HepG2 (cell line): Measurements from ENCODE around the gene METAP1. TPM values are rescaled to one million over a fixed set of nuclear protein-coding genes. Genes with fewer than 3 reads are reported as not detected.

Experiments
- CBX2 ChIP-seq, 2 experiments: fragments of 200-600 bp in 1 of 2; sonication (generic); formaldehyde crosslinking in 1 of 2; IDR thresholded peaks; 2 replicates each; pipeline versions ENCODE4 v1.7.0 to v1.8.1; 2018 to 2022; ENCODE audit warnings: low read depth in 2 of 2, low read length in 1 of 2, mild to moderate bottlenecking in 1 of 2, missing genetic modification reagents in 1 of 2
- CENPT ChIP-seq: sonication (generic); formaldehyde crosslinking; IDR thresholded peaks from 2 replicates; pipeline ENCODE4 v1.8.0; 2022; ENCODE audit warnings: low read depth, mild to moderate bottlenecking, moderate library complexity, missing genetic modification reagents
- CREB1 ChIP-seq, 2 experiments: fragments of 450-650 bp in 1 of 2; IDR thresholded peaks; 2 replicates each; pipeline ENCODE4 v1.6.1; 2016 to 2017; ENCODE audit warnings: control low read depth in 1 of 2, mild to moderate bottlenecking in 1 of 2, missing compliant biosample characterization in 1 of 2, missing genetic modification characterization in 1 of 2
- EEA1 ChIP-seq: sonication (generic); formaldehyde crosslinking; IDR thresholded peaks from 2 replicates; pipeline ENCODE4 v1.5.1; 2020; ENCODE audit warnings: mild to moderate bottlenecking, missing genetic modification reagents, borderline replicate concordance
- ERF ChIP-seq: IDR thresholded peaks from 2 replicates; pipeline ENCODE4 v1.6.1; 2018; ENCODE audit warnings: missing biosample characterization, missing genetic modification reagents
- GFI1 ChIP-seq: sonication (generic); formaldehyde crosslinking; IDR thresholded peaks from 2 replicates; pipeline ENCODE4 v1.5.0; 2020; ENCODE audit warnings: missing genetic modification reagents, mild to moderate bottlenecking, borderline replicate concordance
- HDAC1 ChIP-seq: sonication (generic); formaldehyde crosslinking; IDR thresholded peaks from 2 replicates; pipeline ENCODE4 v1.5.1; 2020; ENCODE audit warnings: mild to moderate bottlenecking, missing genetic modification reagents
- HDAC6 ChIP-seq: fragments of 200-600 bp; sonication (generic); IDR thresholded peaks from 2 replicates; pipeline ENCODE4 v1.7.0; 2017; ENCODE audit warnings: mild to moderate bottlenecking, antibody characterized with exemption, low read length, low read depth
- MBNL3 ChIP-seq: fragments of 250-450 bp; sonication (Bioruptor Pico); conservative IDR thresholded peaks from 2 replicates; pipeline ENCODE4 v1.8.0; 2022; ENCODE audit warnings: mild to moderate bottlenecking, inconsistent platforms
- NCOA5 ChIP-seq: sonication (generic); formaldehyde crosslinking; IDR thresholded peaks from 2 replicates; pipeline ENCODE4 v1.4.0; 2020; ENCODE audit warnings: missing genetic modification reagents
- SAFB2 ChIP-seq: sonication (generic); formaldehyde crosslinking; IDR thresholded peaks from 2 replicates; pipeline ENCODE4 v1.5.1; 2020; ENCODE audit warnings: missing genetic modification reagents, low read depth, mild to moderate bottlenecking, borderline replicate concordance
- SALL1 ChIP-seq: sonication (generic); formaldehyde crosslinking; IDR thresholded peaks from 2 replicates; pipeline ENCODE4 v1.8.0; 2022; ENCODE audit warnings: mild to moderate bottlenecking, missing genetic modification reagents
- SIX1 ChIP-seq: sonication (generic); formaldehyde crosslinking; IDR thresholded peaks from 2 replicates; pipeline ENCODE4 v1.4.0; 2020; ENCODE audit warnings: missing genetic modification reagents, borderline replicate concordance
- TMF1 ChIP-seq: sonication (generic); formaldehyde crosslinking; IDR thresholded peaks from 2 replicates; pipeline ENCODE4 v1.8.1; 2022; ENCODE audit warnings: low read depth, missing genetic modification reagents
- YEATS4 ChIP-seq: sonication (generic); formaldehyde crosslinking; IDR thresholded peaks from 2 replicates; pipeline ENCODE4 v1.4.0; 2020; ENCODE audit warnings: missing genetic modification reagents, borderline replicate concordance
- ZNF205 ChIP-seq: IDR thresholded peaks from 2 replicates; pipeline ENCODE4 v1.6.1; 2018; ENCODE audit warnings: missing biosample characterization, missing genetic modification reagents
- ZNF24 ChIP-seq: fragments of 450-650 bp; IDR thresholded peaks from 2 replicates; pipeline ENCODE4 v1.6.1; 2017; ENCODE audit warnings: antibody characterized with exemption, mild to moderate bottlenecking
- ZNF253 ChIP-seq: sonication (generic); formaldehyde crosslinking; IDR thresholded peaks from 2 replicates; pipeline ENCODE4 v1.8.0; 2022; ENCODE audit warnings: mild to moderate bottlenecking, missing genetic modification reagents, borderline replicate concordance
- ZNF350 ChIP-seq: sonication (generic); formaldehyde crosslinking; IDR thresholded peaks from 2 replicates; pipeline ENCODE4 v1.4.0; 2020; ENCODE audit warnings: mild to moderate bottlenecking, low read depth, missing genetic modification reagents, borderline replicate concordance
- ZNF746 ChIP-seq: sonication (generic); formaldehyde crosslinking; IDR thresholded peaks from 2 replicates; pipeline ENCODE4 v1.8.0; 2022; ENCODE audit warnings: mild to moderate bottlenecking, missing genetic modification reagents
- ZNF766 ChIP-seq: sonication (generic); formaldehyde crosslinking; IDR thresholded peaks from 2 replicates; pipeline ENCODE4 v1.5.0; 2020; ENCODE audit warnings: missing genetic modification reagents, borderline replicate concordance
- ZNF879 ChIP-seq: sonication (generic); formaldehyde crosslinking; IDR thresholded peaks from 2 replicates; pipeline ENCODE4 v1.8.1; 2023; ENCODE audit warnings: missing genetic modification reagents
- polyA plus RNA-seq, 8 experiments: library from polyadenylated mRNA; depleted of rRNA in 3 of 8; stranded (reverse) in 7 of 8; unstranded in 1 of 8; fragments of >200 nt; fragmentation: Illumina TruSeq in 4 of 8; extraction: Trizol in 4 of 8; gene quantifications; 2 replicates each; pipeline versions ENCODE4 v1.2.1 to v1.2.3, GENCODE V29; 2011 to 2016; ENCODE audit warnings: low read depth in 4 of 8, missing spikeins in 1 of 8, mixed read lengths in 1 of 8; ENCODE audit not compliant: insufficient read depth in 1 of 8
- total RNA-seq, 5 experiments: library from RNA; depleted of rRNA; stranded (reverse); fragments of >200 nt; fragmentation: Illumina TruSeq; extraction: Trizol; gene quantifications; 2 replicates each; pipeline ENCODE4 v1.2.3, GENCODE V29; 2016; ENCODE audit warnings: low read depth in 1 of 5
- TF ChIP-seq, protein P1 (sequence below): IDR thresholded peaks from 2 replicates; pipeline ENCODE4 v1.6.1; 2012; ENCODE audit warnings: inconsistent platforms
- TF ChIP-seq, protein P2 (sequence below): sonication (generic); formaldehyde crosslinking; IDR thresholded peaks from 2 replicates; pipeline ENCODE4 v1.5.1; 2020; ENCODE audit warnings: missing genetic modification reagents, mild to moderate bottlenecking, borderline replicate concordance
- TF ChIP-seq, protein P3 (sequence below): sonication (generic); formaldehyde crosslinking; IDR thresholded peaks from 2 replicates; pipeline ENCODE4 v1.5.1; 2020; ENCODE audit warnings: missing genetic modification reagents, mild to moderate bottlenecking, borderline replicate concordance
- TF ChIP-seq, protein P4 (sequence below): sonication (generic); formaldehyde crosslinking; IDR thresholded peaks from 2 replicates; pipeline ENCODE4 v1.8.1; 2023; ENCODE audit warnings: mild to moderate bottlenecking, missing genetic modification reagents

Gene METAP1
- total and polyA plus RNA-seq, 2 of the 13 experiments (the other 11 are each of a cell fraction or from before 2014, with no cell fraction given) = 44.9 to 53.5 TPM

DNA sequence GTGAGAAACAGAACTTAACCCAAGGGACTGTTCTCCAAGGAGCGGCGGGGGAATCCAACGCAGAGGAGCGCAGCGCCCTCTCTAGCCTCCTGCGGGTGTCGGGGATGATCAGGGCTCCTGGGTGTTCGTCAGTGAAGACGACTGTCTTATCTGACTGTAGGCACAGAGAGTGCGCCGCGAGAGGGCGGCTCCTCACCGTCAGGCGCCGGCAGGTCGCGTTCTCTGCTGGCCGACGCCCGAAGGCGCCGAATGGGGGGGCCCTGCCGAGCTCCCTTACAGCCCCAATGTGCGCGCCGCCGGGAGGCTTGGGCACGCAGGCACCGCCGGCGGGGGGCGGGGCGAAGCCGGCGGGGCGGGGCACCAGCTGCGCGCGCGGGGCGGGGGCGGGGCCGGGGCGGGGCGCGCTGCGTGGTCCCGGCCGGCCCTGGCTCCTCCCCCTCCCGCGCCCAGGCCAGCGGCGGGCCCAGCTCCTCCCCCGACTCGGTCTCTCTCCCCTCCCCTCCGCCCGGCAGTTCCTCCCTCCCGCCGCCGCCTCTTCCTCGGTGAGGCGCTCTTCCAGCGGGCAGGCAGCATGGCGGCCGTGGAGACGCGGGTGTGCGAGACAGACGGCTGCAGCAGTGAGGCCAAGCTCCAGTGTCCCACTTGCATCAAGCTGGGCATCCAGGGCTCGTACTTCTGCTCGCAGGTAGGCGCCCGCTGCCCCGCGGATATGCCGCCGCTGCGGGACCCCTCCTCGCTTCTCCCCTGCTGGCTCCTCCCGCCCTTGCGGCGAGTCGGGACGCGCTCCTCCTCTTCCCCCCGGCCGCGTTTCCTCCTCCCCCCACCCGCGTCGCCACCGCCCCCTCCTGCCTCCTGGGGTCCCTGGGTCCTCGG lies at the start of gene METAP1 (continued):
- TF ChIP-seq CBX2 (IDR thresholded peaks at IDR 0.05; ENCODE audit: low read depth, low read length) (no peak), CBX2 (CRISPR knock-in tag; IDR thresholded peaks at IDR 0.05; ENCODE audit: low read depth) (peak; percentile 50; the same call in 1 of the 2 replicates), GFI1 (CRISPR knock-in tag) (peak; percentile 32; the same call in 1 of the 2 replicates), CENPT (CRISPR knock-in tag) (no peak), YEATS4 (CRISPR knock-in tag) (peak; percentile 87), NCOA5 (CRISPR knock-in tag) (no peak), CREB1 (IDR thresholded peaks at IDR 0.05) (no peak), CREB1 (CRISPR knock-in tag; IDR thresholded peaks at IDR 0.05) (no peak), ZNF24 (no peak), HDAC6 (no peak), SALL1 (peak; percentile 80), ZNF205 (CRISPR knock-in tag) (no peak; the same call in 1 of the 2 replicates), ERF (peak; percentile 73; the same call in 1 of the 2 replicates), ZNF350 (CRISPR knock-in tag) (peak; percentile 65; the same call in 1 of the 2 replicates), MBNL3 (CRISPR knock-in tag) (no peak), ZNF253 (CRISPR knock-in tag) (no peak), SIX1 (no peak), ZNF746 (CRISPR knock-in tag) (no peak; the same call in 1 of the 2 replicates), HDAC1 (CRISPR knock-in tag) (peak; percentile 76), TMF1 (no peak), SAFB2 (peak; percentile 62; the same call in 1 of the 2 replicates), ZNF879 (CRISPR knock-in tag) (no peak), EEA1 (CRISPR knock-in tag) (0 out of 2 replicates have a peak, but pooled peaks have one; percentile 58), ZNF766 (CRISPR knock-in tag) (no peak)
- TF ChIP-seq, protein P1, sequence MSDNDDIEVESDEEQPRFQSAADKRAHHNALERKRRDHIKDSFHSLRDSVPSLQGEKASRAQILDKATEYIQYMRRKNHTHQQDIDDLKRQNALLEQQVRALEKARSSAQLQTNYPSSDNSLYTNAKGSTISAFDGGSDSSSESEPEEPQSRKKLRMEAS = peak; percentile 82
- TF ChIP-seq, protein P2, sequence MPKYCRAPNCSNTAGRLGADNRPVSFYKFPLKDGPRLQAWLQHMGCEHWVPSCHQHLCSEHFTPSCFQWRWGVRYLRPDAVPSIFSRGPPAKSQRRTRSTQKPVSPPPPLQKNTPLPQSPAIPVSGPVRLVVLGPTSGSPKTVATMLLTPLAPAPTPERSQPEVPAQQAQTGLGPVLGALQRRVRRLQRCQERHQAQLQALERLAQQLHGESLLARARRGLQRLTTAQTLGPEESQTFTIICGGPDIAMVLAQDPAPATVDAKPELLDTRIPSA (CRISPR knock-in tag) = no peak
- TF ChIP-seq, protein P3, sequence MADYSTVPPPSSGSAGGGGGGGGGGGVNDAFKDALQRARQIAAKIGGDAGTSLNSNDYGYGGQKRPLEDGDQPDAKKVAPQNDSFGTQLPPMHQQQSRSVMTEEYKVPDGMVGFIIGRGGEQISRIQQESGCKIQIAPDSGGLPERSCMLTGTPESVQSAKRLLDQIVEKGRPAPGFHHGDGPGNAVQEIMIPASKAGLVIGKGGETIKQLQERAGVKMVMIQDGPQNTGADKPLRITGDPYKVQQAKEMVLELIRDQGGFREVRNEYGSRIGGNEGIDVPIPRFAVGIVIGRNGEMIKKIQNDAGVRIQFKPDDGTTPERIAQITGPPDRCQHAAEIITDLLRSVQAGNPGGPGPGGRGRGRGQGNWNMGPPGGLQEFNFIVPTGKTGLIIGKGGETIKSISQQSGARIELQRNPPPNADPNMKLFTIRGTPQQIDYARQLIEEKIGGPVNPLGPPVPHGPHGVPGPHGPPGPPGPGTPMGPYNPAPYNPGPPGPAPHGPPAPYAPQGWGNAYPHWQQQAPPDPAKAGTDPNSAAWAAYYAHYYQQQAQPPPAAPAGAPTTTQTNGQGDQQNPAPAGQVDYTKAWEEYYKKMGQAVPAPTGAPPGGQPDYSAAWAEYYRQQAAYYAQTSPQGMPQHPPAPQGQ (CRISPR knock-in tag) = no peak
- TF ChIP-seq, protein P4, sequence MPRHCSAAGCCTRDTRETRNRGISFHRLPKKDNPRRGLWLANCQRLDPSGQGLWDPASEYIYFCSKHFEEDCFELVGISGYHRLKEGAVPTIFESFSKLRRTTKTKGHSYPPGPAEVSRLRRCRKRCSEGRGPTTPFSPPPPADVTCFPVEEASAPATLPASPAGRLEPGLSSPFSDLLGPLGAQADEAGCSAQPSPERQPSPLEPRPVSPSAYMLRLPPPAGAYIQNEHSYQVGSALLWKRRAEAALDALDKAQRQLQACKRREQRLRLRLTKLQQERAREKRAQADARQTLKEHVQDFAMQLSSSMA (CRISPR knock-in tag) = no peak
